Trophoblast cell (in vitro differentiated cells and primary cell): ENCODE data around the gene MAMLD1.

Experiments used
- DNase-seq, 2 donors: peaks; one replicate each; pipeline ENCODE4 v3.0.0-alpha.2; 2016
- H2AFZ ChIP-seq: 2 replicates; pipeline ENCODE4 v1.6.1; 2013; ENCODE audit warnings: low read length, moderate library complexity, mild to moderate bottlenecking; ENCODE audit not compliant: insufficient read depth, poor library complexity
- H2AK5ac ChIP-seq: 2 replicates; pipeline ENCODE4 v1.6.1; 2013; ENCODE audit warnings: mild to moderate bottlenecking, low read length
- H2BK120ac ChIP-seq: 2 replicates; pipeline ENCODE4 v1.6.1; 2013; ENCODE audit warnings: low read length, mild to moderate bottlenecking, moderate library complexity; ENCODE audit not compliant: insufficient read depth, poor library complexity
- H2BK12ac ChIP-seq: 2 replicates; pipeline ENCODE4 v1.6.1; 2013; ENCODE audit warnings: mild to moderate bottlenecking, low read length, moderate library complexity
- H2BK5ac ChIP-seq: 2 replicates; pipeline ENCODE4 v1.6.1; 2013; ENCODE audit warnings: low read length, low read depth, moderate library complexity, mild to moderate bottlenecking; ENCODE audit not compliant: poor library complexity
- H3K14ac ChIP-seq: 2 replicates; pipeline ENCODE4 v1.6.1; 2013; ENCODE audit warnings: mild to moderate bottlenecking, low read length
- H3K18ac ChIP-seq: 2 replicates; pipeline ENCODE4 v1.6.1; 2013; ENCODE audit warnings: mild to moderate bottlenecking, low read length
- H3K23ac ChIP-seq: 2 replicates; pipeline ENCODE4 v1.6.1; 2013; ENCODE audit warnings: low read length
- H3K27ac ChIP-seq: 2 replicates; pipeline ENCODE4 v1.5.1; 2013; ENCODE audit warnings: low read depth, mild to moderate bottlenecking, inconsistent platforms, low read length, moderate library complexity
- H3K27me3 ChIP-seq: 2 replicates; pipeline ENCODE4 v1.6.1; 2013; ENCODE audit warnings: inconsistent platforms, mild to moderate bottlenecking, low read length, moderate library complexity; ENCODE audit not compliant: insufficient read depth
- H3K36me3 ChIP-seq, 2 experiments: 1 replicate in 1 of 2; 2 replicates in 1 of 2; pipeline ENCODE4 v1.6.1; 2013; ENCODE audit warnings: low read length in 2 of 2, mild to moderate bottlenecking in 2 of 2, moderate library complexity in 1 of 2; ENCODE audit not compliant: insufficient read depth in 2 of 2, control insufficient read depth in 1 of 2
- H3K4ac ChIP-seq: 2 replicates; pipeline ENCODE4 v1.6.1; 2013; ENCODE audit warnings: low read depth, mild to moderate bottlenecking, low read length, moderate library complexity
- H3K4me1 ChIP-seq, 2 experiments: 1 replicate in 1 of 2; 2 replicates in 1 of 2; pipeline ENCODE4 v1.6.1; 2013; ENCODE audit warnings: low read length in 2 of 2, mild to moderate bottlenecking in 2 of 2, moderate library complexity in 1 of 2; ENCODE audit not compliant: insufficient read depth in 2 of 2, control insufficient read depth in 1 of 2
- H3K4me2 ChIP-seq: 2 replicates; pipeline ENCODE4 v1.6.1; 2013; ENCODE audit warnings: inconsistent platforms, mild to moderate bottlenecking, low read length, moderate library complexity
- H3K4me3 ChIP-seq: 2 replicates; pipeline ENCODE4 v1.5.1; 2013; ENCODE audit warnings: mild to moderate bottlenecking, low read depth, low read length, inconsistent platforms
- H3K79me1 ChIP-seq: one replicate; pipeline ENCODE4 v1.6.1; 2013; ENCODE audit warnings: low read length
- H3K79me2 ChIP-seq: 2 replicates; pipeline ENCODE4 v1.6.1; 2013; ENCODE audit warnings: low read length, mild to moderate bottlenecking; ENCODE audit not compliant: control insufficient read depth, insufficient read depth, poor library complexity
- H3K9ac ChIP-seq: 2 replicates; pipeline ENCODE4 v1.6.1; 2013; ENCODE audit warnings: mild to moderate bottlenecking, low read length
- H3K9me3 ChIP-seq: 2 replicates; pipeline ENCODE4 v1.6.1; 2013; ENCODE audit warnings: low read depth, mild to moderate bottlenecking, control low read depth, inconsistent platforms, low read length; ENCODE audit not compliant: insufficient read depth
- H4K12ac ChIP-seq: 2 replicates; pipeline ENCODE4 v1.6.1; 2013; ENCODE audit warnings: low read depth, mild to moderate bottlenecking, low read length, moderate library complexity
- H4K8ac ChIP-seq: 2 replicates; pipeline ENCODE4 v1.6.1; 2013; ENCODE audit warnings: low read depth, mild to moderate bottlenecking, low read length, moderate library complexity
- H4K91ac ChIP-seq: one replicate; pipeline ENCODE4 v1.6.1; 2013; ENCODE audit warnings: low read depth, mild to moderate bottlenecking, low read length, moderate library complexity
- WGBS: extraction: QIAGEN DNeasy Blood & Tissue Kit; methylation state at CpG from one replicate; pipeline ENCODE4 v1.1.7; 2013; ENCODE audit warnings: missing lambda C conversion rate; ENCODE audit not compliant: insufficient read length, insufficient coverage; ENCODE audit errors: extremely low coverage; 5-methylcytosine and 5-hydroxymethylcytosine counted together

The MAMLD1 gene

DNA sequence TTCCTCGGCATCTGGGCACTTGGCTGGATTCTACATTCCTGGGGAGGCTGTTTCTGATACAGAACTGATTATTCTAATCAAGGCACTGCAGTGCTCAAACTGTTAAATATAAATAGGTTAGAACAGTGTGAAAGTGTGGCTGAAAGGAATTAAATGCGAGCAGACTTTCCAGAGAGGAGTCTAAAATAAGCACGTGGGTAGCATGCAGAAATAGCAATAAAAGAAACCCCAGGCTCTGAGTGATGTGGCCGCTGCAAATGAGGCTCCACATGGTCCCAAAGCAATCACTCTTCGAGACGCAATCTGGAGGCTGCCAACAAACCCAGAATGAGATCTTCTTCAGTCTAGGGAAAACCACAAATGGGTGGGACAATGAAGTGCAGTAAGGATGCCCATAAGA lies 174.7 kb downstream of the MAMLD1 start:
- Histone ChIP-seq H3K14ac (no peak overlapping the region), H3K27ac (no peak overlapping the region), H2BK12ac (no peak overlapping the region), H2AK5ac (no peak overlapping the region), H2BK120ac (no peak overlapping the region), H3K9me3 (peaks cover 4% of the 10 kb centered on the region), H3K4me3 (no peak overlapping the region), H4K12ac (no peak overlapping the region), H4K8ac (no peak overlapping the region), H2BK5ac (no peak overlapping the region), H3K36me3 (no peaks in the 10 kb centered on the region), H3K79me1 (no peaks in the 10 kb centered on the region), H3K4ac (no peak overlapping the region), H3K9ac (no peak overlapping the region), H2AFZ (no peak overlapping the region), H3K27me3 (no peaks in the 10 kb centered on the region), H3K79me2 (no peaks in the 10 kb centered on the region), H3K18ac (no peak overlapping the region), H4K91ac (no peak overlapping the region), H3K23ac (no peak overlapping the region), H3K4me1 (no peaks in the 10 kb centered on the region), H3K4me2 (no peak overlapping the region)
- no peak for DNase-seq
- WGBS: no CpG with 5 or more reads among the region's 6 CpGs

DNA sequence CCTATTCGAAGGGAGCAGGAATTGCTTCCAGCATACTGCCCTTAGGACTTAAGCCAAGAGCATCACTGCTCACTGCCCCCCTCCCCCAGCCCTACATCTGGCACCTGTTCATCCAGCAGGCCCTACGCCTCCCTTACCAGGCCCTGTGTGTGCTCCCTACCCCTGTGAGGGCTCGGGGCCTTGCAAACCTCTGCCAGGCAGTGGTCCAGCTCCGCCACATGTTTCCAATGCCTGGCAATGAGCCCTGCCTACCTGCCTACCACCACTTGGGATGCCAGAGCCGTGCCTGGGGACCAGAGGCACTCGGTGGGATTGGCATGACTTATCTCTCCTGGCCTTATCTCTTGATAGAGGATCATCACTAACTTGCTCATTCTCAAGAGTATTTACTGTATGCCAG lies 177.8 kb downstream of the MAMLD1 start:
- H3K4me2 ChIP-seq: no peak overlapping the region
- WGBS: no CpG with 5 or more reads among the region's 6 CpGs
- no peaks in the 10 kb centered on the region for H3K4me1 ChIP-seq
- peaks cover 4% of the 10 kb centered on the region for H3K9me3 ChIP-seq
- no peak for DNase-seq
- H2BK12ac ChIP-seq: no peak overlapping the region
- no peak overlapping the region for H2AK5ac ChIP-seq
- H3K18ac ChIP-seq: no peak overlapping the region
- H3K14ac ChIP-seq: no peak overlapping the region
- H4K8ac ChIP-seq: no peak overlapping the region
- H3K79me2 ChIP-seq: no peaks in the 10 kb centered on the region
- no peak overlapping the region for H3K9ac ChIP-seq
- H2BK5ac ChIP-seq: no peak overlapping the region
- no peaks in the 10 kb centered on the region for H3K79me1 ChIP-seq
- H3K23ac ChIP-seq: no peak overlapping the region
- no peaks in the 10 kb centered on the region for H3K27me3 ChIP-seq
- H4K12ac ChIP-seq: no peak overlapping the region
- H3K36me3 ChIP-seq: no peaks in the 10 kb centered on the region
- H3K4me3 ChIP-seq: no peak overlapping the region
- no peak overlapping the region for H2AFZ ChIP-seq
- no peak overlapping the region for H2BK120ac ChIP-seq
- H4K91ac ChIP-seq: no peak overlapping the region
- H3K4ac ChIP-seq: no peak overlapping the region
- H3K27ac ChIP-seq: no peak overlapping the region

DNA sequence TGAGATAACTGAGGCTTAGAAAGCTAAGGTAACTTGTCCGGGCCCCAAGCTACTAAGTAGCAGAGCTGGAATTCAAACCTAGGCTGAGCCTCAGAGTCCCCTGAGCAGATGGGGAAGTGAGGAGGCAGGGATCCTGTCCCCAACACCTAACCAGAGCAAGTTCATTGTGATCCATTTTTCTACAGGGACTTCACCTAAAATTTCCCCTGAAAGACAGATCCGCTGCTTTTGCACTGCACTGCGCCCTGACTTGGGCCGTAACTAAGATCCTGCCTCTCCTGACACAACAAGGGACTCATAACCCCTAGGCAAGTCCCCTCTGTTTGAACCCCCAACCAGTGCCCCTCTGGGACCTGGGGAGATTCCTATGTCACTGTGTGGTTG lies 179.7 kb downstream of the MAMLD1 start:
- no peak overlapping the region for H3K9ac ChIP-seq
- H4K8ac ChIP-seq: no peak overlapping the region
- no peak overlapping the region for H3K4ac ChIP-seq
- H2BK120ac ChIP-seq: no peak overlapping the region
- no peak overlapping the region for H3K4me3 ChIP-seq
- H3K18ac ChIP-seq: no peak overlapping the region
- no peaks in the 10 kb centered on the region for H3K27me3 ChIP-seq
- peaks cover 0 to 5% of the 10 kb centered on the region in 2 experiments for H3K4me1 ChIP-seq
- no peaks in the 10 kb centered on the region for H3K9me3 ChIP-seq
- H3K14ac ChIP-seq: no peak overlapping the region
- H4K12ac ChIP-seq: no peak overlapping the region
- WGBS: no CpG with 5 or more reads among the region's 4 CpGs
- H3K27ac ChIP-seq: no peak overlapping the region
- no peak overlapping the region for H2BK12ac ChIP-seq
- H3K4me2 ChIP-seq: no peak overlapping the region
- H2BK5ac ChIP-seq: no peak overlapping the region
- peaks cover 3% of the 10 kb centered on the region for H3K79me1 ChIP-seq
- no peak overlapping the region for H4K91ac ChIP-seq
- no peak overlapping the region for H3K23ac ChIP-seq
- DNase-seq: no peak
- no peak overlapping the region for H2AK5ac ChIP-seq
- no peaks in the 10 kb centered on the region for H3K36me3 ChIP-seq
- H3K79me2 ChIP-seq: no peaks in the 10 kb centered on the region
- no peak overlapping the region for H2AFZ ChIP-seq

DNA sequence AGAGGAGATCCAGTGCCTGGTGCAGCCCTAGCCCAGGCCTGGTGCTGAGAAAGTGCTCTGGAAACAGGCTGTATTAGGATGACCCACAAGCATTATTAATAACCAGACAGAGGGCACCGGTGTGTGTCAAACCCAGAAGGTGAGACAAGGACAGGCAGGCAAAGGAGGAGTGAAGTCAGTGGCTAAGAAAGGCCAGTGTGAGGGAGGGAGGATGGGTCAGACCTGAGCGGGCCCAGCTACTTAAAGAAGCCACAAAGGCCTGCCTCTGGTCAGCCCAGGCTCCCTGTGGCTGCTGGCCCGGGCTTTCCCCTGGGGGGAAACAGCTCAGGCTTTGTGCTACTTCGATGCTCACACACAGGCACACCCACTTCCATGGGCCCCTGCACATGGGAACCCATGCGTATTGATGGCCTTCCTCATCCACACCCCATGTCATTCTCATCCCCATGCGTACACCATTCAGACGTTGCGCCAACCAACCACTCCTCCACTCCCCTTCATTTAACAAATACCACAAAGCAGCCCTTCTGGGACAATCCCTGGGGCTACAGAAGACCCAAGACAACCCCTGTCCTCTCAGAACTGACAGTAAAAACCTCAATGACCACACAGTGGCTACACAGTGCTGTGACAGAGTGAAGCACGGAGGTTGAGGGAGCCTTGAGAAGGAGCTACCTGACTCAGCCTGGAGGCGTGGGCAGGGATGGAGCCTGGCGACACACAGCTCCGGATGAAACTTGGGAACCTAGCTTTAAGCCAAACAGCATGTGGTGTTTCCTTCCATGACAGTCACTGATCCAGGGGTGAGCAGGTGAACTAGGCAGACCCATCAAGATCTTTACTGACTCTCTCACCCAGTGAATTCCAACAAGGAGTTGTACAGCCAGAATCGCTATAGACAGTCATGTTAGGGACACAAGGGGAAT lies 180.4 kb downstream of the MAMLD1 start:
- no peak overlapping the region for H4K8ac ChIP-seq
- H3K36me3 ChIP-seq: no peaks in the 10 kb centered on the region
- H2BK12ac ChIP-seq: no peak overlapping the region
- H3K4me2 ChIP-seq: no peak overlapping the region
- DNase-seq: no peak
- peaks cover 0 to 5% of the 10 kb centered on the region in 2 experiments for H3K4me1 ChIP-seq
- 100% methylated on average over 3 of the region's 13 CpGs for WGBS
- H3K27ac ChIP-seq: no peak overlapping the region
- H3K9me3 ChIP-seq: no peaks in the 10 kb centered on the region
- H3K18ac ChIP-seq: no peak overlapping the region
- no peak overlapping the region for H4K91ac ChIP-seq
- no peak overlapping the region for H4K12ac ChIP-seq
- no peak overlapping the region for H2BK5ac ChIP-seq
- H3K79me1 ChIP-seq: peaks cover 3% of the 10 kb centered on the region
- no peak overlapping the region for H3K4me3 ChIP-seq
- H2AFZ ChIP-seq: no peak overlapping the region
- no peak overlapping the region for H3K23ac ChIP-seq
- H2AK5ac ChIP-seq: no peak overlapping the region
- no peak overlapping the region for H2BK120ac ChIP-seq
- no peak overlapping the region for H3K9ac ChIP-seq
- no peaks in the 10 kb centered on the region for H3K79me2 ChIP-seq
- no peak overlapping the region for H3K14ac ChIP-seq
- no peaks in the 10 kb centered on the region for H3K27me3 ChIP-seq
- no peak overlapping the region for H3K4ac ChIP-seq
